Inflammatory macrophage treated with lipopolysaccharide for 4 hours (primary cell): ENCODE measurements around the gene NFIB.

Experiments
- DNase-seq: peaks from one replicate; pipeline ENCODE4 v3.0.0-alpha.2; 2020

The NFIB gene

GRCh38 chr9:14139287-14139686, 174.7 kb downstream of the NFIB start:
- DNase-seq = no peak

- no peak for DNase-seq
Measured at GRCh38 chr9:14136646-14137370, 177.1 kb downstream of the NFIB start.

- DNase-seq = no peak
Measured at GRCh38 chr9:14136047-14136635, 177.8 kb downstream of the NFIB start.

- DNase-seq = no peak
Measured at GRCh38 chr9:14135421-14135820, 178.5 kb downstream of the NFIB start.

GRCh38 chr9:14133394-14133793, 180.5 kb downstream of the NFIB start:
- no peak for DNase-seq

GRCh38 chr9:14132775-14133174, 181.2 kb downstream of the NFIB start:
- DNase-seq = no peak

- no peak for DNase-seq
Measured at GRCh38 chr9:14131356-14132088, 182.4 kb downstream of the NFIB start.

GRCh38 chr9:14127656-14128055, 186.3 kb downstream of the NFIB start:
- DNase-seq = no peak

GRCh38 chr9:14119694-14120514, 194.0 kb downstream of the NFIB start:
- no peak for DNase-seq

GRCh38 chr9:14112226-14112625, 201.7 kb downstream of the NFIB start:
- DNase-seq = no peak

- DNase-seq = no peak
Measured at GRCh38 chr9:14111696-14112095, 202.2 kb downstream of the NFIB start.

GRCh38 chr9:14107977-14108376, 206.0 kb downstream of the NFIB start:
- DNase-seq = no peak

- no peak for DNase-seq
Measured at GRCh38 chr9:14107495-14107894, 206.4 kb downstream of the NFIB start.

GRCh38 chr9:14106699-14107098, 207.2 kb downstream of the NFIB start:
- no peak for DNase-seq

- no peak for DNase-seq
Measured at GRCh38 chr9:14104496-14104895, 209.4 kb downstream of the NFIB start.

GRCh38 chr9:14103115-14103514, 210.8 kb downstream of the NFIB start:
- DNase-seq = no peak

- no peak for DNase-seq
Measured at GRCh38 chr9:14099737-14100136, 214.2 kb downstream of the NFIB start.

GRCh38 chr9:14098486-14099180, 215.3 kb downstream of the NFIB start:
- no peak for DNase-seq

- DNase-seq = no peak
Measured at GRCh38 chr9:14097666-14098415, 216.1 kb downstream of the NFIB start.

- no peak for DNase-seq
Measured at GRCh38 chr9:14097215-14097614, 216.7 kb downstream of the NFIB start.

GRCh38 chr9:14096258-14096922, 217.6 kb downstream of the NFIB start:
- DNase-seq = no peak
